HG03558 (cell line): ENCODE data around the gene BNC2.

Experiments used
- ATAC-seq: cut with Tn5 transposase; IDR thresholded peaks from one replicate; pipeline ENCODE4 v1.9.1; 2021; ENCODE audit warnings: moderate number of reproducible peaks; ENCODE audit not compliant: unreplicated experiment; ENCODE audit errors: extremely low read depth

BNC2 gene

DNA sequence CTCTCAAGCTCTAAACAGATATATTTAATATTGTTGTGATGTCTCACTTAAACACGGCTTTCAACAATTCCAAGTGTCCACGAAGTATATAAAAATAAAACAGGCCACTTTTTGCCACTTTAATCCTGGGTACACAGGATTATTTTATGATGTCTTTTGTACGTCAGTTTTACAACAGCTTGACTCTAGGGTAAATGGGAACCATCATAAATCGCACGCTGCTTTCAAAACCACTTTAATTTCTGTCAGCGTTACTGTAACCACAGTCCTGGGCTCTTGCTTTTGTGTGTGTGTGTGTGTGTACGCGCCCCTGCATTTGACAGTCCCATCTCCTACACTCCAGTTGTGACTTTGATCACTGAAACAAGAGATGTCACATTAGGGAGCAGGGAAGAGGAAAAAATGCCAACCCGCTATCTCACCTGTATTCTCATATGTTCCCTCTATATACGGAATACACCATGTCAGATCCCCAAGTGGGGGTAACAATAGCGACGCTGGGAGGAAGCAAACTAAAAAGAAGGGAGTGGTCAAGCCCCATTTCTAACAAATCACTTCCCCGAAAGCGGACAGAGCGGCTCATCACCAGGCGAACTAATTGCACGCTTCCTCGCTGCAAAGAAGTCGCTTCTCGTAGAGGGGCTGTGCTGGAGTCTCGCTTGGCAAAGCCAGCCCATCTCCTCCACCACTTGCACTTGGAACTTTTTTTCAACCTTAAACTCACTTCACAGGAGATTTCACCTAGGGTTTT, 1.2 kb downstream of the BNC2 start:
- no peak for ATAC-seq

DNA sequence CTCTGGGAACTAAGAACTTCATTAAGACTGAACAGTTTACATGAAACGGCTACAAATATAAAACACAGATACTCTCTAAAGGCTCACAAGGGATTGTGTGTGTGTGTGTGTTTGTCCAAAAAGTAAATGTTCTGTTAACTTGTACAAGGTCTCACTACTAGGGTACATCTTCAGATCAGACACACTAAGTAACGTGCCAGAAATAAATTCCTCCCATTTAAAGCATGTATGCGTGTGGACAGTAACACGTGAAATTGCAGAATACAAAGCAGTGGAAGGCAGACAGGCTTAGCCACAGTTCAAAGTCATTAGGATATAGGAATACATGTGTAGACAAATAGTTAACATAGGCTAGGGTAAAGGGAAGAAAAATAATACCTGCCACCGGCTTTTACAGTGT, 1.8 kb downstream of the BNC2 start:
- ATAC-seq, result no peak

DNA sequence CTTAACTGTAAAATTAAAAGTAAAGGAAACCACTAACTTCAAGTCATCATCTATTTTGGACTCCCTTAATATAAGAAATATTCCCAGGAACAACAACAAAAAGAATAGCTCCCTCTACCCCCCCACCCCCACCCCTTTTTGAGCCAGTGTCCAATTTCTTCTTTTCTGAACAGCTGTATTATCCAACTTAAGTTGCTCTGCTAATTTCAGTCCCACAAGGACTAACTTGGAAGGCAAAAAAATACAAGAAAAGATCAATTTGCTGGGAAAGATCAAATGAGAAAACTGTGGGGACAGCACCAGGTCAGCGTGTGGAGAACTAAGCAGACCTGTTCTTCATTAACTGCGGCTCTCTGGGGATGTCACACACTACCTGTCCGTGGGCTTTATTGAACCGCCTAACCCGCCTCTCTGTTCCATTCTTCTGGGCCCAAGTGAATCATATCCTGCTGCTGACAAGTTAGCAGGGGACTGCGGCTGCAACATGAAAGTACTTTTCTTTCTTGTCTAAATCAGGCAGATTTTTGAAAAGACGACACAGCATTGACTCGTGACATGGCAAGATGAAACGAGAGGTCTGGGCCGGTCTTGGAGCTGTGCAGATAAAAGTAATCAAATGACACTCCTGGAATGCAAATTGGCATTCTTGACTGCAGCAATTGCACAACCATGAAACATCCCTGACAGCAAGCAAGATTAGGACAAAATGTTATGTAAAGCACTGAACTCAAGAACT, 2.7 kb downstream of the BNC2 start:
- no peak for ATAC-seq

DNA sequence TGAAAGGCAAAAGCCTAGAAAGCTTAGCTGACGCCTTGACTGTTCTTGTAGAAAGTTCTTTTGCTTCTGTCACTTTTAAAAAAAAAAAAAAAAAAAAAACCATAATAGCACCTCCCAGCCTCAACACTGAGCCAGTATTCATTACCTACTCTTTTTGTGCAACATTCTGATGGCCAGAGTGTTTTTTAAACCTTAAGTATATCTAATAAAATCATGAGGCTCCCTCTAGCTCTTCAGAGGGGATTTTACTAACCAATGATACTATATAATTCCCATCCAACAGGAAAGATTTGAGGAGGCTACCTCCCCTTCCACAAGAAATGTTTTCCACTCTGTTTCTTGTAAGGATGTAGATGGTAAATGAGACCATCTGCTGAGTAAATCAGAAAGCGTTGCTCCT, 3.9 kb downstream of the BNC2 start:
- no peak for ATAC-seq

DNA sequence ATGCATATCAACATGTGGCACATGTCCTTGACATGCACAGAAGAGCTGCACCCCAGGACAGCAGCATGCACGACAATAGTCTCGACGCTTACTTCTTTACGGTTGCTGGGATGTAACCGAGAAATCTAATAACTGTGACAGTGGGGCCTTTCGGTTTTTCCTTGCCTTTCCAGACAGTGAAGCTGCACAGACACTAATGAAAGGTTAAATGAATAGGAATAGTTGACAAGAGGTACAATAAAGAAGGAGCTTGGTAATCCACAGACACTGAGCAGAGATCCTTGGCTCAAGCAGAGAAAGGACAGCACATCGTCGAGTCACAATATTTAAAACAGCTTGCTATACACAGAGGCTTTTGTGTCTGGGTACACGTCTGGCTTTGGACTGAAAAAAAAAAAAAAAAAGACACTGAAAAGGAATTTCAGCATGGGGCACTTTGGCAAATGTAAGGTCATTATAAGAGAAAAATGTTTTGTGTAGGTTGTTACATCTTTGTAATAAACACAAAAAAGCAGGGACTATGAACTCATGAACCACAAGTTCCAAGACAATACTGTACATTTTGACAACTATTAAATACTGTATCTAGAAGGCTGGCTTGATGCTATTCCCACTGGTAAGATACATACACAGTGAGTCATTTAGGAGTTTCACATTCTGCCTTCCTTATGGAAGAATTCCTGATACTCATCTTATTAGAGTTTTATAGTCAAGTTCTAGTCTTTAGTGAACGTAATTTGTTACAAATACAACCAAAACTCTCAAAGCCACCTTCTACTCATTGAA, 5.6 kb downstream of the BNC2 start:
- no peak for ATAC-seq

DNA sequence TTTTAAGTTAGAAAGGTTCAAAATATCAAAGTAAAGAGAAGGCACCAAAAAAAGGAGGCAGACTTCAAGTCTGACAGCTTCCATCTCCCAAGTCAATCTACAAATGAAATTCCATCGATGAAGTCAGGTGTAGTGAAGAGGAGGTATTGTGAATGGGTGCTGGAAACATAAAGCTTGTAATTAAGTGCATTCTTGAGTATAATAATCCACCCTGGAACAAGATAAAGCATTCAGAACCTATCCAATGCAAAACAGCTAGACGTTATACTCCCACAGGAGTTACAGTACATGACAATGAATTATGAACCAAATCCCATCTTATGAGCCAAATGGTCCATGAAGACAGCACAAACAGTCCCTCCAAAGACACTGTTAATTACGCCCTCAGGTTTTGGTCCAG, 22.3 kb downstream of the BNC2 start:
- no peak for ATAC-seq

DNA sequence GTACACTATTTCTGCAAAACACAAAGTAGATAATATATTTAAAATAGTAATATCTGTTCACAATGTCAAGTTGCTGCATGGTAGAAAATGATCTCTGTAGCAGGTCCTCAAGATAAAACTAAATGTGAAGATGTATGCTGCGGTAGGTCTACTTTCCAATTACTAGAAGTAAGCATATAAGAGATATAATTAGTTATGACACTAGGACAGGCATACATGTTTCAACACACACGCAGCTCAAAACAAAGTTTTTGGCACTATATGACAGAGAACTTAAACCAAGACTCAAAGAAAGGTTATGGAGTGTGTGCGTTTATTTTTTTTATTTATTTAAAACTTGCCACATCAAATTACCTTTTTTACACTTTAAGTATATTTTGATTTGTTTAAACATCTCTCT, 23.5 kb downstream of the BNC2 start:
- ATAC-seq, result no peak

DNA sequence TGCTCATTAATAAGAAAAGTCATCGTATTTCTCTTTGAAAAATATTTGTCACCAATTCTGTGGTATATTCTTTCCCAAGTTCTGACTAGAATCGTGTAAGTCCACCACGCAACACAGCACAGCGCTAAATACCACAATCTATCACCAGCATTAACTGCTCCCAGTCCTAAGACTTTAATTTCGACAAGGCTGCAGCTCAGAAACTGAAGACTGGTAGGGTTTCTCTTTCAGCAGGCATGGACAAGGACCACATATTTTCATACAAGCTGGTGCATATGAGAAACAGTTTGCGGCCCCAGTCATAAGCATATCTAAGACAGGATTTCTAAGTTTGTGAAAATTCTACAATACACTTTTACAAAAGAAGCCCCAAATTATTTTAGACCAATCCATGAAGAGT, 24.1 kb downstream of the BNC2 start:
- ATAC-seq, result no peak

DNA sequence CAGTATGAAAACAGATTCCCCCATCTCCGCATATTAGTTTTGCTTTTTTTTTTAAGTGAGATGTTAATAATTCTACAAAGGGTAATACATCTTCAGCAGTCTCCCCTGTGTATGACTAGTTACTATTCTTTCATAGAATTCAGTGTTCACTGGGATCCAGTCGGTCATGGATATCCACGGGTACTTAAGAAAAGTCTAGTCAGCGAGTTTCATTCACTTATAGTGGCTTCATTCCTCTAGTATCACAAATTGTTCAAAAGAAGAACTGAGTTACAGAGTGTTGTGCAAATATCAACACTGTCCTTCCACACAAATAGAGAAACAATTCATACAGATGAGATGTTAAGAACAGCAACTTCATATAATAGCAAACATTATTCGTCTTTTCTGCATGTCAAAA, 35.7 kb downstream of the BNC2 start:
- no peak for ATAC-seq

DNA sequence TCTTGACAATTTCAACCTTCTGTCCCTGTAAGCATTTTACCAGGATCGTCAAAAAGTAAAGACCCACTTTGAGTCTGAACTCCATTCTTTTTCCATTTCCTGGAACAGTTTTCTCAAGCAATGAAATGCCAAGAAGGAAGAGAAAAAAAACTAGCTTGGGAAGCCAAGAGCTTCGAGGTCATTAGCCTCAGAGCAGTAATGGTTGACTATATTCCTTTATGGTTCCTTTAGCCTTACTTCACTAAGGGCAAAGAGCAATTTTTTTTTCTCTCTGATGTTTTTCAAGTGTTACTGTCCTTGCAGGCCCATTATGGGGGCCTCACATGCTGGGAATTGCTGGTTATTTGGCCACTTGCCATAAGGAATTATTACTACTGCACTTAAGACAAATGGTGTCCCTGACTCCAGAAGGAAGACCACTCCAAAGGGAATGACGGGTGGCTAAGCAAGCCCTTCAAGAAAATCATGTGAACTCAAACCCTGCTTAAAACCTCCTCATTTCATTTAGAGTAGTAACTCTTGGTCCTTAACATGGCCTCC, 37.1 kb downstream of the BNC2 start:
- no peak for ATAC-seq

DNA sequence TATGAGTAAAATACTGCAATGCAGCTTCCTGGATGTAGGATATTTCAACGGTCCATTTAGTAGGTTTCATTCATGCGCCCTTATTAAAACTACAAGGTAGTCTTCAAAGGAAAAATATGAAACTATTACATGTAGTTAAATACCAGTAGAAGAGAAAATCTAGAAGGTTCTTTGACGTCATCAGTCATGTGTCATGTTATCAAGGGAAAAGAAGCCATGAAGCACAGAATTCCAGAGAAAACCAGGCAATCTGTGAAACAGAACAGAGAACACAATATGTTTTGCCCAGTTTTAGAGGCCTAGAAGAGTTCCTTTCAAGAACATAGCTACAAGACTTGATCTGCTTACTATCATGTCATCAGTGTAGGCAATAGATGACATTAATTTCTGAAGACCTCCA, 38.4 kb downstream of the BNC2 start:
- no peak for ATAC-seq

DNA sequence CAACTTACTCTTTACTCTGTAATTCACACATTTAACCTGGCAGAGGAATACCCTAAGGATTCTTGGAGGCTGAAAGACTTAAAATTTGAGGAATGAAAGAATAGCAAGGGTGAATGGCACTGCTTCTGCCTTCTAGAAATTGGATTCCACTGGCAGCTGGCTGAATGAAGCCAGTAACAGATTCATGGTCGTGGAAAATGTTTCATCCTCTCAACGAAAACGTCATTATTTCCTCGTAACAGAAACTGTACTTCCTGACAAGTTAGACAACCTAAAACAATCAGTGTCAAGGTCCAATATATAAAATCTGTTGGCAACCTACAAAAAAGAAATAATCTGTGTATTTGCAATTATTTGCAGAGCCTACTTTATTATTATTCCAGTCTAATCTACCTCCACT, 39.7 kb downstream of the BNC2 start:
- ATAC-seq, result no peak

DNA sequence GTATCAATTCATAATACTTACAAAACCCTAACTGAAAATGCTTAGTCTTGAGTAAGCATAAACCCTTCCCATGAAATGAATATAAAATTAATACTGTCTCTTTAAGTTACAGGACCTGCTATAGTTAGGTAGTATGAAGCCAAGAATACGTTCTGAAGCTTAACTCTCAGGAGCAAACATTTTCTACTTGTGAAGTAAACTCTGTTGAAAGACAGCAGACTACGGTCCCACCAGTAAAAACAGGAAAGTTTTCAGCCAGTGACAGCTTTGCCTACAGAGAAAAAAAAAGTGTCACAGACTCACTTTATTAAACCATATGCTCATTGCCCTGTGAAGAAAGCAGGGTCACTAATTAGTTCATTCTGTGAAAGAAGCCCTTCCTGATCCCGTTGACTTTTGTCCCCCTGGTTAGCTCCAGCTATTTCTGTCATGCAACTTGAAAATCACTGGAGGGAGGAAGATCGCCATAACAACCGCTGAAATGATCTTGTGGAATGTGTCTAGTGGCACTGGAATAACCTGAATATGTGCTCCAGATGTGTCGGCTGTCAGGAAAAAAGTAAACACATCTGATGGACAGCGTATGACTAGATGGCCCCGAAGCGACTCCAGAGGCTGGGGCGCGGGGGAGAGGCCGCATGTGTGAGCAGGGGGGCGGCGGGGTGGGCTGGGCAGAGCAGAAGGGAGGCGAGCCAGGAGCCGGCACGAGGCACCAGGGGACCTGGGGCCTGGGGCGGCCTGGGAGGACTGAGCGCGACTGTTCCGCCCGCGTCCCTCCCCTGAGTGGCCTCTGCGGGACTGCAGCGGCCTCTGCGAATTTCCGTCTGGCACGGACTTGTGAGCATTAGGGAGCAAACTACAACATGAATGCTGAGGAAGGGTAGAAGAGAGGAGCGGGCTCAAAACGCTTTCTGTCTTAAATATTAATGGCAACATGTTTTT, 41.9 kb downstream of the BNC2 start:
- no peak for ATAC-seq

DNA sequence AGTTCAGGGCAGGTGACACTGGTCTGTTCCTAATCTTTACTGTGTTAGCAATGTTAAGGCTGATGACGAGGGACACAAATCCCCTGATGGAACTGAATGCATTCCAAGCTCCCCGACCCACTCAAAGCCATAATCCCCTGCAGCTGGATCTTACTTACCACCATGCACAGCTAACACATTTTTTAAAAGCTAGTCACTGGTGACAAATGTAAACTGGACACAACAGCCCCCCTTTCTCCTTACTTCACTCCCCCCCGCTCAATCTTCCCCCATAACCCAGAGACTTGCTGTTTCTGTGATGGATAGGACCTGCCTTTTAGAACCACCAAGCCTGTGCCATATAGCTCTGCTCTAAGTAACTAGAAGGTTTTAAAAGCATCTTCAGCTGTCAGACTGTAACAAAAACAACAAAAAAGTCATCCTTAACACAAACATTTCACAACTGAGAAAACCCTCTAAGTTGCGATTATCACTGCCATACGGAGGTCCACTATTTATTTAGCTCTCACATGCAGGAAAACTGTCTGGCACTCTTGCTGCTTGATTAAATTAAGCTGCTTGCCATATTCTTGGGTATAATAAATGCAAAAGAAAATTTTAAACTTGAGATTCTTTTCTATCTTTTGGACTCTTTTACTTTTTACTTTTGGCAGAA, 44.4 kb downstream of the BNC2 start:
- ATAC-seq, result no peak

DNA sequence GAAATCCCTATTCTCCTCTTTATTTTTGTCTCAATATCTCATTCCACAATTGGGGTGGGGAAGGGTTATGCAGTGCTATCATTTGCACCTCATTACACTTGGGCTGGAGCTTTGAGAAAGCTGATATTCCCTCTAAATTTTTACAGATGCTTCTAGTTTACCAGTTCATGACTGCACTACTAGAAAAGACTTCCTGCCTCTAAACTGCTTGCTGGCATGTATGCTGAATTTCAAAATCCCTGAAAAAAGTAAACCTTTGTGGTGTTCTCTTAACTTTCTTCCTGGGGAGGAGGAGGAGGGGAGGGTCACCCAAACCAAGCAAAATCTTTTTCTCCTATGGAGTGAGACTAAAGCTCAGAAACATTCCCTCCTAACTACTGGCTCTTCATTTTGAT, 45.1 kb downstream of the BNC2 start:
- no peak for ATAC-seq

DNA sequence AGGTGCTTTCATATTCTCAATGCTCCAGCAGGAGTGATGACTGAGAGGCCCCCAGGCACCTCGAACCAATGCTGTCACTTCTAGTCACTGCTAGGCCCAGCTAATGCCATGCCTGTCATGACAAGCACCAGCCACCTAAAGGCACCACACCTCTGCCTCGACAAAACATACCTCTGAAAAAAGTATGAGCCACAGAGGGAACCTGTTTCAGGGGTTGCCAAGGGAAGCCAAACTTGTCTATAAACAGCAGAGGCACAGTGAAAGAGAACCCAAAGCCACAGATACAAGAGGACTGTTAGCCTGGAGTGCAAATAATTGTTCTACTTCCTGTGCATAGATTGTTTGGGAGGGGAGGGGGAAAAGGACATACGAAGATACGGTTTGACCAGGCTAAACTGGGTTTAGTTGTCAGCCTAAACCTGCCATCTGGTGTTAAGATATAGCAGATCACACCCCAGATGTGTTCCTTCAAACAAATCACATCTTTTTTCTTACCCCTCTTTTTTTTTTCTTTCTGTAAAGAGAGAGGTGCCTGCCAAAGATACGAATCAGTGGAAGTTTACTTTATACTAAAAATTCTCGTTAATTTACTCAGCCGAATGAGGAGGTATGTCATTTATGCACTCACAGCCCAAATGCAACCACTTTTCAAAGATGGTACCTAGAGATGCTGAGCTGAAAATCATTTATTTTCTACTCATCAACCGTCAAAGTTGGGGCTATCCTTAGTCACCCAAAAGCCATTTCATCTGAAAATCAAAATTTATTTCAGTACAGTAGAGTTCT, 45.7 kb downstream of the BNC2 start:
- no peak for ATAC-seq

DNA sequence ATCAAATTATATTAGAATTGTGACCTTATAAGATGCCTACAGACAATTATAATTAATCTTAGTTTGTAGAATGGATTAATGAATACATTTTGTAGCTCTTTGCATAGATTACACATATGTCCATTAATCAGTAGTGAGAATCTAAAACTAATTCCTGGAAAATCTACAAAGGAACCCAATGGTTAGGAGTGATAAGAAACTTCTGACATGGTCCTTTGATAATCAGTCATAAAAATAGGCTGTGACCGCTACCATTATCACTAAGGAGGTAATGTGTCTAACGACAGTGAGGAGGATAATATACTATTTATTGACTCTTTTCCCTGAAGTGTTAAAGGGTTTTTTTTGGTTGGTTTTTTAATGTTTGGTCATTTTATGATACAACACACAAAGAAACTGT, 46.6 kb downstream of the BNC2 start:
- ATAC-seq, result no peak

DNA sequence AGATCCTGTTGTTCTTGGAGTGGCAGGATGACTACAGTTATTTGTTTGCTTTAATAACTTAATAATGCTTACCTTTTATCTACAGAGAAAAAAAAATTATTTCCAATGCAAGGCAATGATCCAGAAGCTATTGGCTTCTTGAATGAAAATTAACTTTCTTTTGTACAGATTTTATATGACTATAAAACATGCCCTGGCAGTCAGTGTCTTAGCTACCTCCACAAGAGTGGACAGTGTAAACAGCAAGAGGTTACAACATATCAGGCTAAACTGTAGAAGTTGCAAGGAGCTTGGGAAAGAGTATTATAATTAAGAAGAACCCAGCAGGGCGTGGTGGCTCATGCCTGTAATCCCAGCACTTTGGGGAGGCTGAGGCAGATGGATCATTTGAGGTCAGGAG, 49.1 kb downstream of the BNC2 start:
- ATAC-seq, result no peak

DNA sequence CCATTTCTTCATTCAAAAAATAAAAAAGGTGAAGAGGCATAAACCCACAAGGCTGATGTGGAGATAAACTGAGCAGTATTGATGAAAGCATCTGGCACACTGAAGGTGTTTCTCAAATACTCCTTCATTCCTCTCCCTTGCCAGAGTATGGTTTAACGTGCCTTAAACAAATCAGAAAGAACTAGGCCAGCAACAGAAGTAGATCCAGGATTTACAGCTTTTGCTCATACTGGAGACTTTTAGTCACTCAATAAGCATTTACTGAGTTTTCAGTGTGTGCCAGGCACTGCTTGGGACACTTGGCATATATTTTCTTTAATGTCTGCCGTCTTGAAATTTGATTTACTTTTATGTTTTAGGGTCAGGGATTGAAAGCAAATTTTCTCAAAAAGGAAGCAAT, 53.0 kb downstream of the BNC2 start:
- ATAC-seq, result no peak
